ENCODE data around the gene UPK3BL2.
"Not testable (repeated sequence)": the region's sequence is repeated elsewhere in the genome, so short reads cannot be mapped to it uniquely, and the experiment has no call there.

Gene UPK3BL2

DNA sequence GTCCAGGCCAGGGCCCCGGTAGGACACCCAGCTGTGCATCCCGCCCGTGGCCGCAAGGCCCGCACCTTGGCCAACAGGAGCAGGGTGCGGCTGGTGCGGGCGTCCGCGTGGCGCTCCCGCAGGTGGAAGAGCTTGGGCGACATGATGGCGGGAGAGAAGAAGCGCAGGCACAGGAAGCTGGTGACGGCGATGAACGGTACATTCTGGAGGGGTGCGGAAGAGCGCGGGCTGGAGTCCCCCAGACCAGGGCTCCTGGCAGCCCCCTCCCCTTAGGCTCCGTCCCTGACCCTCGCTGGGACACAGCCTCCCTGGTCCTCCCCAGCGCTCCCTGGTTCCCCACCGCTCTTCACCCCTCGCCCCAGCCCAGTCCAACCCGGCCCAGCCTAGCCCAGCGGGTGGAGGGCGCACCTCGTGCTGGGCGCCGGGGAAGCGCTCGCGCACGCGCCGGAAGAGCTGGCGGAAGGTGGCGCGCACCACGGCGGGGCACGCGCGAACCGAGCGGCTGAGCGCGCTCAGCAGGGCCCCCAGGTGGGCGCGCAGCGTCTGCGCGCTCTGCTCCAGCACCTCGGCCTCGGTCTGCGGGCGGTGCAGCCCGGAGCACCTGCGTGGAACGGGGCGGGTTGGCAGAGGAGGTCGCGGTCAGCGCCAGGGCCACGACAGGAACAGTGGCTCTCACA, 48.9 kb downstream of the UPK3BL2 start:
- in situ Hi-C loops (cut with MboI; ENCODE audit: low sequenced_read_pairs) = not testable (repeated sequence)

DNA sequence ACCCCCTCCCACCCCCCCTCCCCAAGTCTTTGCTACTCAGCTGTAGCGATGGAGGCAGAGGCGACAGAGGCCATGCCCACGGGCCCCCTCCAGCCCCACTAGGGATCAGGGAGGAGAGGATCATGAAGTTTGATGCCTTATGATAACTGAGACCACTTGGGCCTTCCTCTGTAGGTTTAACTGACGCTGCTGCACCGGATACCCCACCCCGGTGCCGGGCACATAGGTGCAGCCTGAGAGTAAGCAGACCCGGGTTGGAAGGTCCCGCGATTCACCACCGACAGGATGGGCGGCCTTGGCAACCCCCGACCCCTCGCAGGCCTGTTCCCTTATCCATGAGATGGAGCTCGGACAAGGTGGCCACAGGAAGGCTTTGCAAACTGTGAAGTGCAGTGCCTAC, 49.5 kb downstream of the UPK3BL2 start:
- in situ Hi-C loops (cut with MboI; ENCODE audit: low sequenced_read_pairs) = not testable (repeated sequence)

DNA sequence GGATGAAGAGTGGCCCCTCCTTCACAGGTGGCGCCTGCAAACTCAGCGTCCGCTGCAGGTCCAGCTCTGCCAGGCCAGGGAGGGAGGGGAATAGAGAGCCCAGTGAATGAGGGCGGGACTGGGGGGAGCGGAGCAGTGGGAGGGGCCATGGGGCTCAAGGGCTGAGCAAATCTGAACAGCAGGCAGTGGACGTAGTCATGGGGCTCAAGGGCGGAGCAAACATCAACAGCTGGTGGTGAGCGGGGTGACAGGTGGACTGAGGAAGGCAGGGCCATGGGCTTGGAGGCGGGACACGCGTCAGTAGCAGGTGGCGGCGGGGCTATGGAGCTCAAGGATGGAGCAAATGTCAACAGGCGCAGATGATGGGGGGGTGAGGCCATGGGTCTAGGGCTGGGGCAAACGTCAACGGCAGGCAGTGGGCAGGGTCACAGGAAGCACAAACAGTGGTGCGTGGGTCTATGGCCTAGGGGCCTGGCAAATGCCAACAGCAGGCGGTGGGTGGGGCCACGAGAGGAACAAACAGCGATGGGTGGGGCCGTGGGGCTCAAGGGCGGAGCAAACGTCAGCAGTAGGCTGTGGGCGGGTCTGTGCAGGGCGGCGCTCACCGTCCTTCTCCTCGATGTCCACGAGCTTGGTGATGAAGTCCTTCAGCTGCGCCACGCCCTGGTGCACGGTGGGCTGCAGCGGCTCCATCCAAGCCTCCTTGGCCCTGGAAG, 50.1 kb downstream of the UPK3BL2 start:
- in situ Hi-C loops (cut with MboI; ENCODE audit: low sequenced_read_pairs) = not testable (repeated sequence)

DNA sequence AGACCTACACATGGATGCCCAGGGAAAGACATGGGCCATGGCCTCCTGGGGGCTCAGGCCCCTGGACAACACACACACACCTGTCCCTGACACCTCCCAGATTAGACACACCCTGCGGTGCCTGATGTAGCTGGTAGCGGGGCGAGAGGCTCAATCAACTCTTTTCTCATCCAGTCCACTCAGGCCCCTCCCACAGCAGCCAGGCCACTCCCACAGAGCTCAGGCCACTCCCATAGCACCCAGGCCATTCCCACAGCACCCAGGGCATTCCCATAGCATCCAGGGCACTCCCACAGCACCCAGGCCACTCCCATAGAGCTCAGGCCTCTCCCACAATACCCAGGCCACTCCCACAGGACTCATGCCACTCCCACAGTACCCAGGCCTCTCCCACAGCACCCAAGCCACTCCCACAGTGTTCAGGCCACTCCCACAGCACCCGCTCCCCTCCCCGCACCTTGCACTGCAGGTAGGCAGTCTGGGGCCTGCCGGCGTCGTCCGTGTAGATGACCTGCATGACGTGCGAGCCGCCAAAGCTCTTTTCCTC, 52.9 kb downstream of the UPK3BL2 start:
- in situ Hi-C loops (cut with MboI; ENCODE audit: low sequenced_read_pairs) = not testable (repeated sequence)
